Activated T-cell treated with anti-CD3 and anti-CD28 coated beads, Interleukin-2, amount 50 U/mL, for 24 hours (primary cell): ENCODE measurements around the gene RALY.

Experiments
- DNase-seq: peaks from one replicate; pipeline ENCODE4 v3.0.0-alpha.2; 2020
- H3K27ac Mint-ChIP-seq: 2 replicates; pipeline ENCODE4 v1.8.0; 2020; ENCODE audit warnings: mild to moderate bottlenecking, mixed read lengths
- H3K27me3 Mint-ChIP-seq: 2 replicates; pipeline ENCODE4 v1.8.0; 2020; ENCODE audit warnings: mixed read lengths
- H3K36me3 Mint-ChIP-seq: 2 replicates; pipeline ENCODE4 v1.8.0; 2020; ENCODE audit warnings: low read depth, mixed read lengths
- H3K4me1 Mint-ChIP-seq: 2 replicates; pipeline ENCODE4 v1.8.0; 2020; ENCODE audit warnings: low read depth, mixed read lengths
- H3K4me3 Mint-ChIP-seq: 2 replicates; pipeline ENCODE4 v1.8.0; 2020; ENCODE audit warnings: mild to moderate bottlenecking, moderate library complexity, mixed read lengths
- H3K9me3 Mint-ChIP-seq: 2 replicates; pipeline ENCODE4 v1.8.0; 2020; ENCODE audit warnings: mixed read lengths

Gene RALY

DNA sequence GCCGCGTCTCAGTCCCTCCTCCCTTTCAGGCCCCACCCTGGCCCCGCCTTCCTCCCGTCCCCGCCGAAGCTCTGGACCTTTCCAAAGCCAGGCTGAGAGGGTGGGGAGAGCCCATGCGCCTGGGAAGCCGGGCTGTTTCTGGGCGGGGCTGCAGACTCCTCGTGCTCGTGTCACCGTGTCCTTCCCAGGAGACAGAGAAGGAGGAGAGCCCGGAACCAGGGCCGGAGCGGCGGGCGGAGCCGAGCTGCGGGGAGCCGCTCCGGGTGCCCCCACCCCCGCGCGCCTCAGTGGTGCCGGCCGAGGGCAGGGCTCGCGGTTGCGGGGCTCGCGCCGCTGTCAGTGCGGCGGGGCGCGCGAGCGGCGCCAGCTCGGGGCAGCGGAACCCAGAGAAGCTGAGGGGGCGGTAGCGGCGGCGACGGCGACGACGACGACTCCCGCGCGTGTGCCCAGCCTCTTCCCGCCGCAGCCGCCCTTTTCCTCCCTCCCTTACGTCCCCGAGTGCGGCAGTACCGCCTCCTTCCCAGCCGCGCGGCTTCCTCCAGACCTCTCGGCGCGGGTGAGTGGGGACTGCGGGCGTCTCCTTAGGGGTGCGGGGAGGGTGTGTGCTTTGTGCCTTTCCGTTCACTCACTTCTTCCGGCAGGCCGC is at the start of gene RALY:
TSS of gene RALY (plus strand) at position 336 of the 646 bp plus-strand sequence. CDS start 78,164 bp downstream, outside the sequence.
- peak; percentile 97 for DNase-seq

DNA sequence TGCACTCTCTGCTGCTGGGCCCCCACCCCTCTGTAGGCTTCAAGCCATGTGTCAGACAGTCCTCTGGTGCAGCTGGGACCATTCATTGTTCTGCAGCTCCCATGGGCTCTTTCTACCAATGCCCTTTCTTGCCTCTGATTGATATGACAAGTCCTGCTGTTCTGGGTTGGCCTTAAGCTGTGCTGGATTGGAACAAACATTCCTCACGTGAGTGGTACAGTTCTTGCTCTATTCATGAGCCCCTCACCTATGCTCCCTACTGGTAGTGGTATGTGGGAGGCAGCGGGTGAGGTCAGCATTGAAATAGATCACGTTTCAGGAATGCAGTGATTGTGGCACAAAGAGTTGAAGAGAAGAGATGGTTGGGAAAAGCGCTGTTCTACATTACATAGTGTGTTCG is 48.8 kb upstream of the RALY start:
- no peak for DNase-seq
- Mint-ChIP-seq H3K27ac (no peak overlapping the region), H3K27me3 (no peaks in the 10 kb centered on the region), H3K36me3 (peaks cover 1% of the 10 kb centered on the region), H3K4me1 (no peaks in the 10 kb centered on the region), H3K9me3 (peaks cover 22% of the 10 kb centered on the region), H3K4me3 (no peak overlapping the region)

More for the DNA sequence above, at the start of gene RALY:
- H3K9me3 Mint-ChIP-seq, result no peaks in the 10 kb centered on the region
- H3K4me3 Mint-ChIP-seq, result peak within 1 kb of the TSS; percentile 97
- peaks cover 61% of the 10 kb centered on the region for H3K36me3 Mint-ChIP-seq
- H3K27me3 Mint-ChIP-seq, result no peaks in the 10 kb centered on the region
- peak within 1 kb of the TSS; percentile 100 for H3K27ac Mint-ChIP-seq
- H3K4me1 Mint-ChIP-seq, result peaks cover 63% of the 10 kb centered on the region

DNA sequence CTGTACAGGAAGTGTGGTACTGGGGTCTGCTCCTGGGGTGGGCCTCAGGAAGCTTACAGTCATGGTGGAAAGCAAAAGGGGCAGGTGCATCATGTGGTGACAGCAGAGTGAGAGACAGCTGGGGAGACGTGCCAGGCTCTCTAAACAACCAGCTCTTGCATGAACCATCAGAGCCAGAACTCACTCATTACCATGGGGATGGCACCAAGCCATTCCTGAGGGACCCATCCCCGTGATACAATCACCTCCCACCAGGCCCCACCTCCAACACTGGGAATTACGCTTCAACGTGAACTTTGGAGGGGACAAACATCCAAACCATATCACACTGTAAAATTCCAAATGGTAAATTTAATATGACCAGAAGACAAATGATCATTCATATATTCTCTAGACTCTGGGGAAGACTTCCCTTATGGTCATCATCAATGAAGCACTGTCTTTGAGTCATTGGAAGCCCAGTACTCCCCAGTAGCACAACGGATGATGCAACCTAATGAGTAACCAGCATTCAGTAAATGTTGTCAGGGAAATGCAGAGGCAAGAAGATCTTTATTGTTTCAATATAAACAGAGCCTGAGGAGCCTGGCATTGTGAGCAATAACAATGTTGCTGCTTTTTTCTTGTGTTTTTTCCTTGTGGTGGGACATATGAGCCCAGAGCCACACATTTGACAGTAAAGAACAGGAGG is 48.2 kb upstream of the RALY start:
- Mint-ChIP-seq H3K36me3 (peaks cover 1% of the 10 kb centered on the region), H3K4me3 (no peak overlapping the region), H3K4me1 (no peaks in the 10 kb centered on the region), H3K9me3 (peaks cover 22% of the 10 kb centered on the region), H3K27me3 (no peaks in the 10 kb centered on the region), H3K27ac (no peak overlapping the region)
- no peak for DNase-seq

DNA sequence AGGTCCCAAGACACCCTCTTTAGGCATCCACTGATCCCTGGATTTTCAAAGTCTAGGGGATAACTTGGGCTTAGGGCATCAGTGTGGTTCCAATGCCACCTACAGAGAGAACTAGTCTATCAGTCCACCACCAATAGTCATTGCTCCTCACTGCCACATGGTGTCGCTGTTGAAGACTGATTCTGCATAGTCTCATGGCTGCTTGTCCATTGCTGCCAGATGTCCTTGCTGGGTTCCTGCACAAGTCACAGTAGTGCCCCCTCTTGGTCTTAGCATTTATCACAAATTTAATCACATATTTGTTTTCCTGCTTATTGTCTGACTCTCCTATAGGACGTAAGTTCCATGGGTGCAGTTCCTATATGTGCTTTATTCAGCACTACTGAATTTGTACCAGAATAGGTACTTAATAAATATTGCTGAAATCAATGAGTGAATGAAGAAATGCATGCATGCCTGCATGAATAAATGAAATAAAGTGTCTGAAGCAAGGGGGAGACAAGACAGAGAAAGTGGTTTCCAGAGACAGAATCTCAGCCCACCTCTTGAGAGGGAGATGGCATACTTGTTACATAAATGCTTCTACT is 45.9 kb upstream of the RALY start:
- Mint-ChIP-seq H3K9me3 (peaks cover 22% of the 10 kb centered on the region), H3K4me1 (no peaks in the 10 kb centered on the region), H3K36me3 (peaks cover 1% of the 10 kb centered on the region), H3K27me3 (peaks cover 8% of the 10 kb centered on the region), H3K4me3 (no peak overlapping the region), H3K27ac (no peak overlapping the region)
- DNase-seq, result no peak

DNA sequence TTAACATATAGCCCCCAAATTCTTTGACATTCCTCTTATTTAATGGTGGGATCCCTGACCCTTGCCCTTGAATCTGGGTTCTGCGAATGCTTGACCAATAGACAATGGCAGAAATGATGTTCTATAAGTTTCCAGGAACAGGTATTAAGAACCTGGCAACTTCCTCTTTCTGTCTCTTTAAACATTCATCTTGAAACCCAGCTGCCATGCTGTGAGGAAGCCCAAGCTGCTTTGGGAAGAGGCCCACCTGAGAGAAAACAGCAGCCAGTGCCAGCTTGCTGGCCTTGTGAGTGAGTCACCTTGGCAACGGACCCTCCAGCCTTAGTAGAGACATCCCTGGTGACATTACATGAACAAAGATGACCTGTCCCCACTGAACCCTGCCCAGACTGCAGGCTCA is 45.2 kb upstream of the RALY start:
- DNase-seq, result no peak
- Mint-ChIP-seq H3K36me3 (peaks cover 1% of the 10 kb centered on the region), H3K4me1 (no peaks in the 10 kb centered on the region), H3K27ac (no peak overlapping the region), H3K9me3 (peaks cover 22% of the 10 kb centered on the region), H3K4me3 (no peak overlapping the region), H3K27me3 (peaks cover 8% of the 10 kb centered on the region)

DNA sequence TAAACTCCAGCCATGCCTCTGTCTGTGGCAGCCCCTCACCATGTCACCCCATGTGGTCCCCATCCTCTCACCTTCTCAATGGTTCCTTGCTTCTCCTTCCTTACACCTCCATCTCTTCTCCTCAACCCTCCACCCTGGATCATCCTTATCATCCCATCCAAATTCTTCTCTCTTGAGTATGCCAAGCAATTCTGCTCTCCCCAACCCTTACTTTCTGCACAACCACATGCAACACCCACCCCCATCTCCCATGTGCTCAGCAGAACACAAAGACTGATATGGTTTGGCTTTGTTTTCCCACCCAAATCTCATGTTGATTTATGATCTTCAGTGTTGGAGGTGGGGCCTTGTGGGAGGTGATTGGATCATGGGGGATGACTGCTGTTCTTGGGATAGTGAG is 42.5 kb upstream of the RALY start:
- Mint-ChIP-seq H3K9me3 (peaks cover 22% of the 10 kb centered on the region), H3K4me1 (no peaks in the 10 kb centered on the region), H3K4me3 (no peak overlapping the region), H3K27me3 (peaks cover 8% of the 10 kb centered on the region), H3K27ac (no peak overlapping the region), H3K36me3 (peaks cover 1% of the 10 kb centered on the region)
- no peak for DNase-seq

DNA sequence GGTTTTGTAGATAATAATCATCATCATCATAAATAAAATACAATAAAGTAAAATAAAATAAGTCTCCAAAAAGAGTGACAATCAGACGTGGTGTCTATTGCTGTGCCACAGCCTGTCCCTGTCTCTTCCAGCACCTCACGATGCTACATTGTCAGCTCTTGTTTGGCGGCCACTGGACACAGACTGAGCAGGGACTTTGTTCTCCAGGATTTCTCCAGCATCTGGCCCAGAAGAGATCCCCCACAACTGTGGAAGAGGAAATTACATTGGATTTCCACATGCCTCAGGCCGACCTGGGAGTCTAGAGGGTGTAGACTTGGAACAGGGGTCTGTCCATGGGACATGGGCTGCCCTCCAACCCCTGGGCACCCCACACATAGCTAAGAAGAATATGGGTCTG is 39.2 kb upstream of the RALY start:
- Mint-ChIP-seq H3K4me3 (no peak overlapping the region), H3K27ac (no peak overlapping the region), H3K27me3 (peaks cover 8% of the 10 kb centered on the region), H3K9me3 (peaks cover 2% of the 10 kb centered on the region), H3K36me3 (no peaks in the 10 kb centered on the region), H3K4me1 (no peaks in the 10 kb centered on the region)
- no peak for DNase-seq

DNA sequence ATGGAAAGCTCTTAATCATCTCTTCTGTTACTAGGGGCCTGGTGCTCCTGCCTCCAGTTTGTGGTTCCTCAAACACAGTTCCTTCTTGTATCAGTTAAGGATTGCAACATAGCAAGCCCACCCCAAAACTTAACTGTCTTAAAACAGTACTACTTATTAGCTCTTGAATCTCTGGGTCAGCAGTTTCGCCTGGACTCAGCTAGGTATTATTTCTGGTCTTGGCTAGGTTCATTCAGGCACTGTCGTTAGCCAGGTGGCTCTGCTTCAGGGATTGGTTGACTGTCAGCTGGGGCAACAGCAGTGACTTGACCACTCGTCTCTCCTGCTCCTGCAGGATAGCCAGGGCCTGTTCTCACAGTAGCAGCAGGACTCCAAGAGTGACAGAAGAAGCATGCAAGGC is 30.0 kb upstream of the RALY start:
- Mint-ChIP-seq H3K27ac (no peak overlapping the region), H3K4me1 (no peaks in the 10 kb centered on the region)
- DNase-seq, result no peak

DNA sequence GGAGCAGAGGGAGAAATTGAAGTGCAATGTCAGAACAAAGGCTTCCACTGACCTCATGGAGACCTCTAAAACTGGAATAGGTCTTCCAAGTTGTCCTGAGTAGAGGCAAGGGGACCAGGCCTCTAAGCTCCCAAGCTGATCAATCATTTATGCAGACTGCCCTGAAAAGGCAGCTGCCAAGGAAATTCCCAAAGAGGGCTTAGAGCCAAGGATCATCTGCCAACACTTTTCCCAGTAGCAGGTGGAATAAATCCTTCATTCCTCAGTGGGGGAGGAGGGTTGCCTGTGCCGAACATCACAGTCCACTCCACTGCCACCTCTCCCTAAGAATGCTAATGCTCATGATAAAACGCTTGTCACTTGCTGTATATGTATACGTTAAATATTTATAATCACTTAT is 29.3 kb upstream of the RALY start:
- H3K27ac Mint-ChIP-seq, result no peak overlapping the region
- no peaks in the 10 kb centered on the region for H3K4me1 Mint-ChIP-seq
- no peak overlapping the region for H3K4me3 Mint-ChIP-seq
- DNase-seq, result no peak
- no peaks in the 10 kb centered on the region for H3K36me3 Mint-ChIP-seq
- H3K27me3 Mint-ChIP-seq, result no peaks in the 10 kb centered on the region
- no peaks in the 10 kb centered on the region for H3K9me3 Mint-ChIP-seq

More for the DNA sequence above, 30.0 kb upstream of the RALY start:
- no peaks in the 10 kb centered on the region for H3K27me3 Mint-ChIP-seq
- H3K9me3 Mint-ChIP-seq, result no peaks in the 10 kb centered on the region
- H3K36me3 Mint-ChIP-seq, result no peaks in the 10 kb centered on the region
- H3K4me3 Mint-ChIP-seq, result no peak overlapping the region

DNA sequence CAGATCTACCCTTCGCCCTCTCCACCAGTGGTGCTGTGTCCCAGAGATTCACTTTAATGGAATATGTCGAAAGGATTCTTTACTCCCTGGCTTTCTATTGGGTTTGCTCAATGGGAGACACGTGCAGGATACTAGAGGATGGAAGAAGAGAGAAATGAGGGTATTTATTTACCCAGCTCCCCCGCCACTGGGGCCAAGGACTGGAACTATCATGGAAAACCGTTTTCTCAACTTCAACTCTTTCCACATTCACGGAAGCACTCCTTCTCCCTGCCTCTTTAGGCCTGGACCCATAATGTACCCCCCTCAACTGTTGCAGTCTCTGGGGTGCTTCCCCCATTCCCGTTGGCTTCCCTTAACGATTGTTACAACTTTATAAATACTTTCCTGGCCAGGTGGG is 26.6 kb upstream of the RALY start:
- Mint-ChIP-seq H3K36me3 (no peaks in the 10 kb centered on the region), H3K4me3 (no peak overlapping the region), H3K4me1 (peaks cover 2% of the 10 kb centered on the region), H3K27me3 (no peaks in the 10 kb centered on the region), H3K9me3 (no peaks in the 10 kb centered on the region), H3K27ac (no peak overlapping the region)
- no peak for DNase-seq

DNA sequence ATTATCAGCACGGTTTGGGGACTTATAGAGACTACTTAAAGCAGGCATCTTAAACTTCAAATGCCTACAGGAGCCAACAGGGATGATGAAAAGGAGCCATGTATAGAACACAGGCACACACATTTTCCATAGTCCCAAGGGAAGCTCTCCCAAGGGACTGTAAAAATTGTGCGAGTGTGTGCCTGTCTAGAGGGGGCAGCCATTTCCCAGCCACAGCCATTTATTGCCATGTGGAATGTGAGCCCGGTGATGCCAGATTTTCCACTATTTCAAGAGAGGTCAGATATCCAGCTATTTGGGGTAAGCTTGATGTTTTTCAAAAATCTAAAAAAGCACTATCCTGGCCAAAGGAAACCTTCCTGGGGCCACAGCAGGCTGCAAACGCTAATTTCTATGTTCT is 24.1 kb upstream of the RALY start:
- no peak for DNase-seq
- Mint-ChIP-seq H3K27ac (no peak overlapping the region), H3K27me3 (no peaks in the 10 kb centered on the region), H3K9me3 (no peaks in the 10 kb centered on the region), H3K4me3 (no peak overlapping the region), H3K36me3 (no peaks in the 10 kb centered on the region), H3K4me1 (peaks cover 2% of the 10 kb centered on the region)

DNA sequence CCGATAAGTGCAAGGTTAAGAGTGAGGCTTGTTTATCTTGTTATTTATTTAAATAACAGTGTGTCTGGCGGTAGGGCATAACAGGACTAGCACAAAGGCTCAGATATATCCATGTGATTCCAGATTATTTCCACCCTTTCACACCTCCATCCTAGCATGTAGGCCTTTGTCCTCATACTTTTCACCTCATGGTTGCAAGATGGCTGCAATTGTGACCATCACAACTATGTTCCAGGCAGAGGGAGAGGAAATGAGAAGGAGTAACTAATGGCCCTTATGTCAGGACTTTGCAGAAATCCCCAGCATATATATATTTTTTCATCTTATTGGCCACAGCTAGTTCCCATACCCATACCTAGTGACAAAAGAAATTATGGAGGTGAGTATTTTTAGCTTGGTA is 23.5 kb upstream of the RALY start:
- Mint-ChIP-seq H3K27me3 (no peaks in the 10 kb centered on the region), H3K27ac (no peak overlapping the region), H3K9me3 (no peaks in the 10 kb centered on the region), H3K4me3 (no peak overlapping the region), H3K36me3 (no peaks in the 10 kb centered on the region), H3K4me1 (peaks cover 2% of the 10 kb centered on the region)
- no peak for DNase-seq

DNA sequence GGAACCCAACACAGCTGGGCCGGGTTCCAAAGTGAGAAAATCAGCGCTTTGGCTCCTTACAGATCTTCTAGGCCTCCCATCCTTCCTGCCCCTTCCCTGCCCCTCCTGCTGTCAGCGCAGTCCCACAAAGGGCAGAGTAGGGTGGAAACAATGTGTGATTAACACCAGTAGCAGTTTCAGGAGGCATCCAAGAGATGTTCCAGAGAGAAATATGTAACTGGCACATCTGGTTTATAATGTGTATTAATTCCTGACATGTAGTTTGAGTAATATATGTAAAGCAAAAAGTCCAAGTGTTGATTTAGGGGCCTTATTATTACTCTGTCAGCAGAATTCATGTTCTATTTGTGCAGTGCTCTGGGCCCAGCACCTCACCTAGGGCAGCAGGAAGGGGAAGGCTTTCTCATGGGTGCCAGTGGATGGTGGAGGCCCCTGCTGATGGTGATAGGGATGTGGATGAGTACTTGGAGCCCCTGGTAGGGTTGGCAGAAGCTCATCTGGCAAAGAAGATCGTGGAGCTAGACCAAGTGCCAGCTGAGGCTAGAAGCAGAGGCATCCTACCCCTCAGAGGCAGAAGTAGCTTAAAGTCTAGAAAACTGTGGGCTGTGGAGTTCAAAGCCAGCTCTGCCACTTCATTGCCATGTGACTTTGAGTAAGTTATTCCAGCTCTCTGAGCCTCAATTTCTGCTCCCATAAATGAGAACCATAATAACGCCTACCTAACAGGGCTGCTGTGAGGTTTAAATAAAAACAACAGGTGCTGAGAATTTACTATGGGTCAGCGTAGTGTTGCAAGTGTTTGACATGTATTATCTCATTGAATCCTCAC is 22.4 kb upstream of the RALY start:
- no peak overlapping the region for H3K4me3 Mint-ChIP-seq
- H3K27me3 Mint-ChIP-seq, result no peaks in the 10 kb centered on the region
- H3K9me3 Mint-ChIP-seq, result no peaks in the 10 kb centered on the region
- H3K27ac Mint-ChIP-seq, result peak overlapping the region; percentile 11
- H3K36me3 Mint-ChIP-seq, result no peaks in the 10 kb centered on the region
- H3K4me1 Mint-ChIP-seq, result peaks cover 2% of the 10 kb centered on the region
- no peak for DNase-seq

DNA sequence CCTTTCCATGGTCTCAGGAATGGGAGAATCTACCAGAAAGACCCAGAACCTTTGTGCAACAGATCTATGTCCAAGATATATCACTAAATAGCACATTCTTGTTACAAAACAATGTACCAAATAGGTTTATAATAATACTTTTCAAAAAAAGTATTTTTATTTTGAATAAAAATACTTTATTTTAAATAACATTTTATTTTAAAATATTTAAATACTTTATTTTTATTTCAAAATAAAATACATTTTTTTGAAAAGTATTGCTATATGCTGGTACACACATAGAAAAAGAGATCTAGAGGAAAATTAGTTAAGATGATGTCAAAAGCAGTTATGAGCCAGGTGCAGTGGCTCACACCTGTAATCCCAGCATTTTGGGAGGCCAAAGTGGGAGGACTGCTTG is 16.8 kb upstream of the RALY start:
- peaks cover 4% of the 10 kb centered on the region for H3K9me3 Mint-ChIP-seq
- no peak overlapping the region for H3K27ac Mint-ChIP-seq
- H3K36me3 Mint-ChIP-seq, result no peaks in the 10 kb centered on the region
- no peaks in the 10 kb centered on the region for H3K4me1 Mint-ChIP-seq
- no peaks in the 10 kb centered on the region for H3K27me3 Mint-ChIP-seq
- H3K4me3 Mint-ChIP-seq, result no peak overlapping the region
- DNase-seq, result no peak
